Esophagus squamous epithelium (tissue), 5 donors: ENCODE data around the gene SPTBN2. TPM values are rescaled to one million over a fixed set of nuclear protein-coding genes. Genes with fewer than 3 reads are reported as not detected.

Experiments used
- DNase-seq: peaks from one replicate; lab custom pipeline; 2025; lab: John Stamatoyannopoulos, UW
- H3K27ac ChIP-seq, 4 donors: fragments of 200-600 bp; sonication (generic); one replicate each; pipeline ENCODE4 v1.5.1; 2016 to 2019; ENCODE audit warnings: mild to moderate bottlenecking in 1 of 4
- H3K27me3 ChIP-seq, 4 donors: fragments of 200-600 bp; sonication (generic); 1 replicate in 3 of 4; 2 replicates in 1 of 4; pipeline versions ENCODE4 v1.5.1 to v1.6.0; 2017 to 2021; ENCODE audit warnings: antibody characterized with exemption in 1 of 4
- H3K36me3 ChIP-seq, 3 donors: fragments of 200-600 bp; sonication (generic); one replicate each; pipeline ENCODE4 v1.5.1; 2016 to 2019
- H3K4me1 ChIP-seq, 3 donors: fragments of 200-600 bp; sonication (generic); one replicate each; pipeline ENCODE4 v1.5.1; 2017 to 2019
- H3K4me3 ChIP-seq, 4 donors: fragments of 200-600 bp; sonication (generic); 1 replicate in 3 of 4; 2 replicates in 1 of 4; pipeline ENCODE4 v1.5.1; 2016 to 2019; ENCODE audit warnings: mild to moderate bottlenecking in 2 of 4, moderate library complexity in 1 of 4
- H3K9me3 ChIP-seq, 3 donors: fragments of 200-600 bp; sonication (generic); one replicate each; pipeline ENCODE4 v1.5.1; 2016 to 2019
- CTCF ChIP-seq, 6 experiments: fragments of 450-650 bp in 4 of 6; fragments of 200-600 bp in 2 of 6; sonication (generic) in 2 of 6; IDR thresholded peaks; one replicate each; pipeline ENCODE4 v1.5.1; 2016 to 2019; ENCODE audit warnings: antibody characterized with exemption in 6 of 6, mild to moderate bottlenecking in 4 of 6, moderate library complexity in 4 of 6
- POLR2A ChIP-seq, 4 donors: fragments of 450-650 bp; IDR thresholded peaks; one replicate each; pipeline ENCODE4 v1.6.1; 2017; ENCODE audit warnings: antibody characterized with exemption in 4 of 4, mild to moderate bottlenecking in 4 of 4, moderate library complexity in 3 of 4
- WGBS, 2 donors: methylation state at CpG; one replicate each; pipeline ENCODE4 v1.1.5; 2018; 5-methylcytosine and 5-hydroxymethylcytosine counted together
- intact Hi-C: fragments of 100-400 bp; cut with DNase I; formaldehyde crosslinking; loops from one replicate; pipeline ENCODE4 v1.15.0; 2022
- total RNA-seq, 4 donors: library from RNA; depleted of rRNA; stranded (reverse); fragments of >200 nt; gene quantifications; one replicate each; pipeline ENCODE4 v1.1.0, GENCODE V29; 2016
- donor health status: DM: yes; HTN: yes; CAD: no.

Gene SPTBN2
- total RNA-seq, 4 donors from 2014 or later, result 101 to 368 (median 128) TPM

- H3K27ac ChIP-seq, result no peak overlapping the region
- intact Hi-C loops, result loop anchor here (5.0 kb wide), 1 partner anchor 139 kb away; no protein-coding TSS in a partner anchor
- H3K27me3 ChIP-seq, result no peaks in the 10 kb centered on the region
- H3K36me3 ChIP-seq, result peaks cover 4 to 93% (median 7%) of the 10 kb centered on the region in 3 donors
- no peaks in the 10 kb centered on the region for H3K9me3 ChIP-seq
- TF ChIP-seq CTCF (IDR thresholded peaks at IDR 0.05) (no peak), POLR2A (IDR thresholded peaks at IDR 0.05) (no peak)
- 80 to 94% methylated on average over 7 to 16 of the region's 20 CpGs for WGBS, 2 donors
- no peak overlapping the region for H3K4me3 ChIP-seq
- no peak for DNase-seq
- peaks cover 0 to 12% (median 3%) of the 10 kb centered on the region in 3 donors for H3K4me1 ChIP-seq
Measured at GRCh38 chr11:66692871-66693331, 36.1 kb downstream of the SPTBN2 start.

- Histone ChIP-seq H3K4me3 (no peak overlapping the region), H3K9me3 (no peaks in the 10 kb centered on the region), H3K27ac (no peak overlapping the region), H3K4me1 (peaks cover under 1 to 16% (median 6%) of the 10 kb centered on the region in 3 donors), H3K36me3 (peaks cover 4 to 93% (median 7%) of the 10 kb centered on the region in 3 donors), H3K27me3 (no peaks in the 10 kb centered on the region)
- TF ChIP-seq POLR2A (IDR thresholded peaks at IDR 0.05) (no peak), CTCF (IDR thresholded peaks at IDR 0.05) (no peak)
- DNase-seq, result no peak
- intact Hi-C loops, result loop anchor here (5.0 kb wide), 1 partner anchor 140 kb away; no protein-coding TSS in a partner anchor
- WGBS, 2 donors, result 87 to 92% methylated on average over 8 to 14 of the region's 18 CpGs
Measured at GRCh38 chr11:66692446-66692845, 36.6 kb downstream of the SPTBN2 start.

GRCh38 chr11:66691311-66691980, 37.6 kb downstream of the SPTBN2 start:
- H3K36me3 ChIP-seq, result peaks cover 4 to 87% (median 7%) of the 10 kb centered on the region in 3 donors
- intact Hi-C loops, result loop anchor here (5.0 kb wide), 1 partner anchor 141 kb away; no protein-coding TSS in a partner anchor
- peaks cover 5 to 26% (median 11%) of the 10 kb centered on the region in 3 donors for H3K4me1 ChIP-seq
- 93 to 94% methylated on average over 18 to 19 of the region's 38 CpGs for whole genome bisulfite sequencing, 2 donors
- no peaks in the 10 kb centered on the region for H3K9me3 ChIP-seq
- DNase-seq, result no peak
- H3K27me3 ChIP-seq, result no peaks in the 10 kb centered on the region
- TF ChIP-seq CTCF (IDR thresholded peaks at IDR 0.05) (no peak), POLR2A (IDR thresholded peaks at IDR 0.05) (no peak)
- H3K4me3 ChIP-seq, result no peak overlapping the region
- no peak overlapping the region for H3K27ac ChIP-seq

- peaks cover 4 to 83% (median 7%) of the 10 kb centered on the region in 3 donors for H3K36me3 ChIP-seq
- no peak for DNase-seq
- no peak overlapping the region for H3K4me3 ChIP-seq
- H3K27ac ChIP-seq, result no peak overlapping the region
- peaks cover 14 to 39% (median 17%) of the 10 kb centered on the region in 3 donors for H3K4me1 ChIP-seq
- WGBS, 2 donors, result 88 to 89% methylated on average over 13 to 25 of the region's 32 CpGs
- no peaks in the 10 kb centered on the region for H3K9me3 ChIP-seq
- no peaks in the 10 kb centered on the region for H3K27me3 ChIP-seq
- intact Hi-C loops, result loop anchor here (5.0 kb wide), 1 partner anchor 142 kb away; no protein-coding TSS in a partner anchor
- TF ChIP-seq CTCF (IDR thresholded peaks at IDR 0.05), result no peak
- no peak for TF ChIP-seq POLR2A (IDR thresholded peaks at IDR 0.05)
Measured at GRCh38 chr11:66689661-66690590, 39.1 kb downstream of the SPTBN2 start.
